Measurements from ENCODE around the gene HOXB4.

The HOXB4 gene

GRCh38 chr17:48571826-48572417, 6.2 kb downstream of the HOXB4 start:
- Histone ChIP-seq H3K79me2 (ENCODE audit: control insufficient read depth, low read length) (peaks cover 3% of the 10 kb centered on the region), H3F3A (ENCODE audit: control insufficient read depth, insufficient read depth) (no peaks in the 10 kb centered on the region), H3K4me3 (ENCODE audit: low read length) (no peak overlapping the region), H3K9me3 (ENCODE audit: control insufficient read depth, insufficient read depth, low read length) (no peaks in the 10 kb centered on the region), H3K27ac (ENCODE audit: low read depth, low read length) (no peak overlapping the region), H3K9me2 (replicated peaks; ENCODE audit: control insufficient read depth, low read length) (no peaks in the 10 kb centered on the region), H3K36me3 (ENCODE audit: control insufficient read depth, low read length) (peaks cover 4% of the 10 kb centered on the region; the same call in 1 of the 2 replicates), H3K4me2 (ENCODE audit: low read length) (no peak overlapping the region), H4K20me1 (ENCODE audit: control insufficient read depth, insufficient read depth, low read depth, low read length) (no peaks in the 10 kb centered on the region), H3K27me3 (ENCODE audit: control insufficient read depth, low read length) (no peaks in the 10 kb centered on the region), H3K4me1 (ENCODE audit: control insufficient read depth, low read length) (peaks cover 3% of the 10 kb centered on the region)
- TF ChIP-seq CTCF (IDR thresholded peaks at IDR 0.05; ENCODE audit: low read depth, low read length, poor library complexity, severe bottlenecking), result no peak
- no peak for TF ChIP-seq EZH2phosphoT487 (IDR thresholded peaks at IDR 0.05; ENCODE audit: borderline replicate concordance, low read length)

- no peak overlapping the region for H3K27ac ChIP-seq (ENCODE audit: low read depth, low read length)
- no peaks in the 10 kb centered on the region for H3K79me2 ChIP-seq (ENCODE audit: control insufficient read depth, low read length)
- no peaks in the 10 kb centered on the region for H3K9me2 ChIP-seq (replicated peaks; ENCODE audit: control insufficient read depth, low read length)
- H3K4me3 ChIP-seq (ENCODE audit: low read length), result no peak overlapping the region
- H3F3A ChIP-seq (ENCODE audit: control insufficient read depth, insufficient read depth), result no peaks in the 10 kb centered on the region
- H3K27me3 ChIP-seq (ENCODE audit: control insufficient read depth, low read length), result no peaks in the 10 kb centered on the region
- H3K4me2 ChIP-seq (ENCODE audit: low read length), result no peak overlapping the region
- H4K20me1 ChIP-seq (ENCODE audit: control insufficient read depth, insufficient read depth, low read depth, low read length), result no peaks in the 10 kb centered on the region
- no peak for TF ChIP-seq EZH2phosphoT487 (IDR thresholded peaks at IDR 0.05; ENCODE audit: borderline replicate concordance, low read length)
- no peak for TF ChIP-seq CTCF (IDR thresholded peaks at IDR 0.05; ENCODE audit: low read depth, low read length, poor library complexity, severe bottlenecking)
- H3K4me1 ChIP-seq (ENCODE audit: control insufficient read depth, low read length), result no peaks in the 10 kb centered on the region
- H3K36me3 ChIP-seq (ENCODE audit: control insufficient read depth, low read length), result peaks cover 4% of the 10 kb centered on the region; the same call in 1 of the 2 replicates
- no peaks in the 10 kb centered on the region for H3K9me3 ChIP-seq (ENCODE audit: control insufficient read depth, insufficient read depth, low read length)
Measured at GRCh38 chr17:48571024-48571818, 6.9 kb downstream of the HOXB4 start.

GRCh38 chr17:48570325-48571023, 7.7 kb downstream of the HOXB4 start:
- H3F3A ChIP-seq (ENCODE audit: control insufficient read depth, insufficient read depth), result no peaks in the 10 kb centered on the region
- H3K36me3 ChIP-seq (ENCODE audit: control insufficient read depth, low read length), result no peaks in the 10 kb centered on the region; the same call in 1 of the 2 replicates
- no peaks in the 10 kb centered on the region for H3K4me1 ChIP-seq (ENCODE audit: control insufficient read depth, low read length)
- H3K9me3 ChIP-seq (ENCODE audit: control insufficient read depth, insufficient read depth, low read length), result no peaks in the 10 kb centered on the region
- no peaks in the 10 kb centered on the region for H3K79me2 ChIP-seq (ENCODE audit: control insufficient read depth, low read length)
- H3K9me2 ChIP-seq (replicated peaks; ENCODE audit: control insufficient read depth, low read length), result no peaks in the 10 kb centered on the region
- TF ChIP-seq CTCF (IDR thresholded peaks at IDR 0.05; ENCODE audit: low read depth, low read length, poor library complexity, severe bottlenecking) (no peak), EZH2phosphoT487 (IDR thresholded peaks at IDR 0.05; ENCODE audit: borderline replicate concordance, low read length) (no peak)
- H3K27me3 ChIP-seq (ENCODE audit: control insufficient read depth, low read length), result no peaks in the 10 kb centered on the region
- H3K4me2 ChIP-seq (ENCODE audit: low read length), result no peak overlapping the region
- no peak overlapping the region for H3K4me3 ChIP-seq (ENCODE audit: low read length)
- H3K27ac ChIP-seq (ENCODE audit: low read depth, low read length), result no peak overlapping the region
- H4K20me1 ChIP-seq (ENCODE audit: control insufficient read depth, insufficient read depth, low read depth, low read length), result no peaks in the 10 kb centered on the region
